22Rv1 (cell line): ENCODE results near the gene ATOX1.

Source experiments
- ZFX ChIP-seq: fragments of 450-650 bp; IDR thresholded peaks from 2 replicates; pipeline ENCODE4 v1.6.1; 2017; ENCODE audit warnings: antibody characterized with exemption, borderline replicate concordance
- TF ChIP-seq, protein P1 (sequence below): fragments of 450-650 bp; IDR thresholded peaks from 2 replicates; pipeline ENCODE4 v1.5.1; 2017; ENCODE audit warnings: mild to moderate bottlenecking

DNA sequence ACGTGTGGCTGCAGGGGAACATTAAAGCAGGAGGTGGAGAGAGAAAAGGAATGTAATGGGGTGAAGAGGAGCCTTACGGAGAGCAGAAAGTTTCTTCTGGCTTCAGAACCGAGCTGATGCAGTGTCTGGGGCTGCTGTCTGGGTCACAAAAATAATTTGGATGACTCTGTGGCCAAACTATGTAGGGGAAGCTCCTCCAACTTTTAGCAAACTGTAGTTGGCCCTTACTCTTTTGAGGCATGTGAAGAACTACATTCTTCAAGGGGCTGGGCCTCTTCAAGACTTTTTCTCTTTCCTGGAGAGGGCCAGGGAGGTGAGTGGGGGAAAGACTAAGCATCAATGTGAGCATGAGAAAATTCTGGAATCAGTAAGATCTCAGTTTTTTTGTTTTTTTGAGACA, 39.8 kb downstream of the ATOX1 start:
- TF ChIP-seq, protein P1, sequence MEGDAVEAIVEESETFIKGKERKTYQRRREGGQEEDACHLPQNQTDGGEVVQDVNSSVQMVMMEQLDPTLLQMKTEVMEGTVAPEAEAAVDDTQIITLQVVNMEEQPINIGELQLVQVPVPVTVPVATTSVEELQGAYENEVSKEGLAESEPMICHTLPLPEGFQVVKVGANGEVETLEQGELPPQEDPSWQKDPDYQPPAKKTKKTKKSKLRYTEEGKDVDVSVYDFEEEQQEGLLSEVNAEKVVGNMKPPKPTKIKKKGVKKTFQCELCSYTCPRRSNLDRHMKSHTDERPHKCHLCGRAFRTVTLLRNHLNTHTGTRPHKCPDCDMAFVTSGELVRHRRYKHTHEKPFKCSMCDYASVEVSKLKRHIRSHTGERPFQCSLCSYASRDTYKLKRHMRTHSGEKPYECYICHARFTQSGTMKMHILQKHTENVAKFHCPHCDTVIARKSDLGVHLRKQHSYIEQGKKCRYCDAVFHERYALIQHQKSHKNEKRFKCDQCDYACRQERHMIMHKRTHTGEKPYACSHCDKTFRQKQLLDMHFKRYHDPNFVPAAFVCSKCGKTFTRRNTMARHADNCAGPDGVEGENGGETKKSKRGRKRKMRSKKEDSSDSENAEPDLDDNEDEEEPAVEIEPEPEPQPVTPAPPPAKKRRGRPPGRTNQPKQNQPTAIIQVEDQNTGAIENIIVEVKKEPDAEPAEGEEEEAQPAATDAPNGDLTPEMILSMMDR, result no peak
- no peak for TF ChIP-seq ZFX
